Tibial artery (tissue), 4 donors: ENCODE measurements around the gene CENPU.

Source experiments
- DNase-seq, 2 donors: peaks; one replicate each; pipeline ENCODE4 v3.0.0-alpha.2; 2019
- H3K27ac ChIP-seq, 2 donors: fragments of 200-600 bp; sonication (generic) in 1 of 2; 1 replicate in 1 of 2; 2 replicates in 1 of 2; pipeline ENCODE4 v1.5.1; 2018 to 2019; ENCODE audit warnings: mild to moderate bottlenecking in 1 of 2
- H3K27me3 ChIP-seq, 2 donors: fragments of 200-600 bp; sonication (generic) in 1 of 2; one replicate each; pipeline versions ENCODE4 v1.5.1 to v1.6.0; 2016 to 2019
- H3K36me3 ChIP-seq, 3 donors: fragments of 200-600 bp; sonication (generic) in 2 of 3; one replicate each; pipeline ENCODE4 v1.5.1; 2016 to 2019; ENCODE audit warnings: mild to moderate bottlenecking in 2 of 3
- H3K4me1 ChIP-seq, 4 donors: fragments of 200-600 bp; sonication (generic) in 2 of 4; 1 replicate in 3 of 4; 2 replicates in 1 of 4; pipeline ENCODE4 v1.5.1; 2016 to 2019
- H3K4me3 ChIP-seq, 2 donors: fragments of 200-600 bp; sonication (generic) in 1 of 2; 1 replicate in 1 of 2; 2 replicates in 1 of 2; pipeline ENCODE4 v1.5.1; 2018 to 2019; ENCODE audit warnings: mild to moderate bottlenecking in 2 of 2
- H3K9me3 ChIP-seq, 3 donors: fragments of 200-600 bp; sonication (generic) in 1 of 3; one replicate each; pipeline ENCODE4 v1.5.1; 2016 to 2019
- intact Hi-C: fragments of 100-400 bp; cut with DNase I; formaldehyde crosslinking; loops from one replicate; pipeline ENCODE4 v1.15.0; 2023; ENCODE audit warnings: low total_unique reads
- TF ChIP-seq, protein P1 (sequence below), 2 experiments: fragments of 200-600 bp in 1 of 2; fragments of 450-650 bp in 1 of 2; IDR thresholded peaks; one replicate each; pipeline ENCODE4 v1.5.1; 2017 to 2019; ENCODE audit warnings: antibody characterized with exemption in 2 of 2, mild to moderate bottlenecking in 1 of 2, moderate library complexity in 1 of 2

Gene CENPU

DNA sequence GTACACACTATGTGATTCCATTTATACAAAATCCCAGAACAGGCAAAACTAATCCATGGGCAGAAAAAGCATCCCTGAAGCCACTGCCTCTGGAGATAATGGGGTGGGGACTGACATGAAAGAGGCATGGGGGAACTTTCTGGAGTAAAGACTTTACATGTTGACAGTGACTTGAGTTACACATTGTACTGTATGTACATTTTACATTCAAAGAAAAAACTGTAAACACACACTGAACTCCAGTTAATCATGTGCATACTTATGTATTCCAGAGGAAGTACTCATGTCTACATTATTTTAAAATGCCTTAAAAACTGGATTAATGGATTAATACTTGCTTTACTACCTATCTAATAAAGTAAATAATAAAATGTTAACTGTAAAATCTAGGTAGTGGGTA is 21.6 kb downstream of the CENPU start:
- H3K36me3 ChIP-seq: no peaks in the 10 kb centered on the region
- no peaks in the 10 kb centered on the region for H3K27me3 ChIP-seq
- no peak for DNase-seq
- TF ChIP-seq, protein P1, sequence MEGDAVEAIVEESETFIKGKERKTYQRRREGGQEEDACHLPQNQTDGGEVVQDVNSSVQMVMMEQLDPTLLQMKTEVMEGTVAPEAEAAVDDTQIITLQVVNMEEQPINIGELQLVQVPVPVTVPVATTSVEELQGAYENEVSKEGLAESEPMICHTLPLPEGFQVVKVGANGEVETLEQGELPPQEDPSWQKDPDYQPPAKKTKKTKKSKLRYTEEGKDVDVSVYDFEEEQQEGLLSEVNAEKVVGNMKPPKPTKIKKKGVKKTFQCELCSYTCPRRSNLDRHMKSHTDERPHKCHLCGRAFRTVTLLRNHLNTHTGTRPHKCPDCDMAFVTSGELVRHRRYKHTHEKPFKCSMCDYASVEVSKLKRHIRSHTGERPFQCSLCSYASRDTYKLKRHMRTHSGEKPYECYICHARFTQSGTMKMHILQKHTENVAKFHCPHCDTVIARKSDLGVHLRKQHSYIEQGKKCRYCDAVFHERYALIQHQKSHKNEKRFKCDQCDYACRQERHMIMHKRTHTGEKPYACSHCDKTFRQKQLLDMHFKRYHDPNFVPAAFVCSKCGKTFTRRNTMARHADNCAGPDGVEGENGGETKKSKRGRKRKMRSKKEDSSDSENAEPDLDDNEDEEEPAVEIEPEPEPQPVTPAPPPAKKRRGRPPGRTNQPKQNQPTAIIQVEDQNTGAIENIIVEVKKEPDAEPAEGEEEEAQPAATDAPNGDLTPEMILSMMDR (IDR thresholded peaks at IDR 0.05): no peak
- H3K4me1 ChIP-seq: no peaks in the 10 kb centered on the region
- H3K27ac ChIP-seq: no peak overlapping the region
- intact Hi-C loops: no loop called here
- no peaks in the 10 kb centered on the region for H3K9me3 ChIP-seq
- H3K4me3 ChIP-seq: no peak overlapping the region

DNA sequence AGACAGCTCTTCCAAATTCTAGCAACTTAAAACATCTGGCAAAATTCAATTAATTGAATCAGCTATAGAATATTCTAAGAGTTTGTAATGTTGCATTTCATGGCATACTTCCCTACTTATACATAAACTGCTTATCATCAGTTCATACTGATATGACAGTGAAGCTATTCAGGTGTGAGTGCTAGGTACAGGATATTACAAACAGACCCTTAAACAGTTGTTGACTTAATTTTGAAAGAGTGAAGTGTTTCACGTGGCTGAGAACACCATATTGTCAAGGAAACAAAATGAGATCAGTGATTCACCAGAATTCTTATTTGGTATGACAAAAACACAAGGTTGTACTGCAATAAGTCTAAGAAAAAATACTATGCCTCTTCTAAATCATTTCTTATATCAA is 27.4 kb downstream of the CENPU start:
- H3K27me3 ChIP-seq: no peaks in the 10 kb centered on the region
- no peak overlapping the region for H3K27ac ChIP-seq
- intact Hi-C loops: no loop called here
- TF ChIP-seq, protein P1 (IDR thresholded peaks at IDR 0.05): no peak
- H3K36me3 ChIP-seq: no peaks in the 10 kb centered on the region
- DNase-seq: no peak
- no peaks in the 10 kb centered on the region for H3K9me3 ChIP-seq
- H3K4me1 ChIP-seq: no peaks in the 10 kb centered on the region
- H3K4me3 ChIP-seq: no peak overlapping the region

DNA sequence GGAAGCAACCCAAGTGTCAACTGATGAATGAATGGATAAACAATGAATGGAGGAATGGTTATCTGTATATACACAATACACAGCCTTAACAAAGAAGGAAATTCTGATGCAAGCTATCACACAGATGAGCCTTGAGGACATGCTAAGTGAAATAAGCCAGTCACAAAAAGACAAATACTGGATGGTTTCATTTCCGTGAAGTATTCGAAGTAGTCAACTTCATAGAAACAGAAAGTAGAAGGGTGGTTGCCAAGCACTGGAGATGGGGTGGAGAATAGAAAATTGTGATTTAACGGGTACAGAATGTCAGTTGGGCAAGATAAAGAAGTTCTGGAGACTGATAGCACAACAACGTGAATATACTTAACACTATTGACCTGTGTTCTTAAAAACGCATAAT is 28.2 kb downstream of the CENPU start:
- no peaks in the 10 kb centered on the region for H3K36me3 ChIP-seq
- no peak overlapping the region for H3K27ac ChIP-seq
- no peak for DNase-seq
- H3K4me3 ChIP-seq: no peak overlapping the region
- no peaks in the 10 kb centered on the region for H3K9me3 ChIP-seq
- no peaks in the 10 kb centered on the region for H3K27me3 ChIP-seq
- intact Hi-C loops: no loop called here
- TF ChIP-seq, protein P1 (IDR thresholded peaks at IDR 0.05): no peak
- H3K4me1 ChIP-seq: no peaks in the 10 kb centered on the region

DNA sequence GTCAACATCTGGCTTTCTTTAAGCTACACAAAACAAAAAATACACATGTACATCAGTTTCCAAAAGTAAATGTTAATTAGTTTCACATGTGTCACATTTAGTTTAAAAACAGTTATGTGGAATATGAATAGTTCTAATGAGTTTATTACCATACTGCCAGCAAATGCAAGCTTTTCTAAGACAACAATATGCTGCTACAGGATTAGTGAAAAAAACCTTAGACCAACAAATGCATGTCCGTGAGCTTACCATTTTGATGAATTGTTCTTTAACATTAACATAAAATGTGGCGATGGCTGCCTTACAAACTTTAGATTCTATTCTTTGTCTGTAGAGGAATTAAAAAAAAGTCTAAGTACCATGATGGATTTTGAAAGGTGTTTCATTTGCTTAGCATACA is 31.8 kb downstream of the CENPU start:
- Histone ChIP-seq H3K4me3 (no peak overlapping the region), H3K27ac (no peak overlapping the region), H3K36me3 (no peaks in the 10 kb centered on the region), H3K9me3 (no peaks in the 10 kb centered on the region), H3K4me1 (peaks cover 0 to 8% (median 0%) of the 10 kb centered on the region in 4 donors), H3K27me3 (no peaks in the 10 kb centered on the region)
- intact Hi-C loops: loop anchor here (1.0 kb wide), 1 partner anchor 31 kb away; no protein-coding TSS in a partner anchor
- DNase-seq: no peak
- TF ChIP-seq, protein P1 (IDR thresholded peaks at IDR 0.05): no peak

DNA sequence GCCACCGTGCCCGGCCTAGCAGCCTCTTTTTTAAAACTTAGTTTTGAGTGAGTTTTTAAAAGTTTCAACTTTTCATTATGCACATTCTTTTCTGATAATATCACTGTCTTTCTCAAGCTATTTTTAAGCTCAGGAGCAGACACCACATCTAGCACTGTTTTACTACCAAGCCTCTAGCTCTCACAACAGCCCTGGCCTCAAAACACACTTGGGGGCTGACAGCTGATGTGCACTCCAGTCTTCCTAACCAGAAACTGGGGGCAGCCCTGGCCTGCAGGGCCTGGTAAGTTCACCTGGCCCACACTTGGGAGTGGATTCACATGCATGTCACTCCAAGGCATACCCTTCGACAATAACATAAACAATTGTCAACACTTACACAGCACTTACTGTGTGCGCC is 34.0 kb downstream of the CENPU start:
- no peak for DNase-seq
- Histone ChIP-seq H3K27ac (no peak overlapping the region), H3K9me3 (no peaks in the 10 kb centered on the region), H3K36me3 (peaks cover 0 to 2% (median 0%) of the 10 kb centered on the region in 3 donors), H3K4me3 (no peak overlapping the region), H3K27me3 (no peaks in the 10 kb centered on the region), H3K4me1 (peaks cover 0 to 8% (median 0%) of the 10 kb centered on the region in 4 donors)
- TF ChIP-seq, protein P1 (IDR thresholded peaks at IDR 0.05): no peak
- intact Hi-C loops: no loop called here

DNA sequence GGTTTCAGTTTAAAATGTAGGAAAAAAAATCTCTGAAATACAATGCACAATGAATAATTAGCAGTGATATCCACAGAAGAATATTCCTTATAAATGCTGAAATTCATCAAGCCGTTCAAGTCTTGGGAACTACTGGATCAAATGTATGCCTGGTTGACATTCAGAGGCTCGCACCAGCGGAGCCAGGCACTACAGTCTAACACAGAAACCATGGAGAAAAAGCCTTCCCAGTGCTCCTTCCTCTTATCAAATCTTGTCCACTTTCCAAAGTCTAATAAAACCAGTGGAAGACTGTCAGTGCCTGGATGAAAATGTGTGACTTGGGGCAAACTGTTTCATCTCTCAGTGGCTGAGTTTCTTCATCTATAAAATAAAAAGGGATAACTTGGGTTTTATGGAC is 35.9 kb downstream of the CENPU start:
- H3K9me3 ChIP-seq: no peaks in the 10 kb centered on the region
- H3K27me3 ChIP-seq: no peaks in the 10 kb centered on the region
- DNase-seq: no peak
- peaks cover 6 to 15% (median 14%) of the 10 kb centered on the region in 3 donors for H3K36me3 ChIP-seq
- H3K4me3 ChIP-seq: no peak overlapping the region
- intact Hi-C loops: no loop called here
- no peak overlapping the region for H3K27ac ChIP-seq
- H3K4me1 ChIP-seq: peaks cover 0 to 8% (median 0%) of the 10 kb centered on the region in 4 donors
- TF ChIP-seq, protein P1 (IDR thresholded peaks at IDR 0.05): no peak
